OCI-LY7 (cell line): Measurements from ENCODE around the gene PCK1.

Experiments used
- CTCF ChIP-seq: fragments of 200-600 bp; sonication (generic); conservative IDR thresholded peaks from 2 replicates; pipeline ENCODE4 v1.5.1; 2014; ENCODE audit warnings: mild to moderate bottlenecking, antibody characterized with exemption, low read length, moderate library complexity, mixed read lengths
- EZH2phosphoT487 ChIP-seq: fragments of 200-600 bp; sonication (generic); IDR thresholded peaks from 2 replicates; pipeline ENCODE4 v1.6.1; 2018; ENCODE audit warnings: low read depth, borderline replicate concordance, mild to moderate bottlenecking, mixed run types, antibody characterized with exemption, low read length, moderate library complexity, mixed read lengths

DNA sequence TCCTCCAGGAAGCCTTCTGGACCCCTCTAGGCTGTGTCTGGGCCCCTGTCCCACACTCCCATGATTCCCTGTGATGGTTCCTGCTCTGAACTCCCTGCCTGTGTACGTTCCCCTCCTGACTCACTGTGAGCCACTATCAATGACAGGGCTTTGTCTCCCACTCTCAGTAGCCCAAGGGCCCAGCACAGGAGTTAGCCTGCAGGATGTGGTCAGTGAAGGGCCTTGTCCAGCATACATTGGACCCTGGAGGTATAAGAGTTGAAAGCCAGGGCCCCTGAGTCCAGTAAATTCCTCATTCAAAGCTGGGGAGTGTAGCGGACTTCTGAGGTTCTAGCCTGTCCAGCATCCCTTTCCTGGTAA lies 40.3 kb downstream of the PCK1 start:
- TF ChIP-seq EZH2phosphoT487 (no peak), CTCF (no peak)
